Karpas-422 (cell line): ENCODE results near the gene MAST3. TPM values are rescaled to one million over a fixed set of nuclear protein-coding genes. Genes with fewer than 3 reads are reported as not detected.

Source experiments
- DNase-seq: peaks from one replicate; pipeline ENCODE4 v3.0.0-alpha.2; 2015
- H2AFZ ChIP-seq: fragments of 200-600 bp; sonication (generic); 2 replicates; pipeline ENCODE4 v1.6.1; 2014; ENCODE audit warnings: antibody characterized with exemption, low read length, mixed read lengths
- H3K27ac ChIP-seq: fragments of 200-600 bp; sonication (generic); 2 replicates; pipeline ENCODE4 v1.5.1; 2014; ENCODE audit warnings: mild to moderate bottlenecking, low read length, moderate library complexity
- H3K27me3 ChIP-seq: fragments of 200-600 bp; sonication (generic); 2 replicates; pipeline ENCODE4 v1.6.1; 2014; ENCODE audit warnings: low read length, mixed read lengths
- H3K36me3 ChIP-seq: fragments of 200-600 bp; sonication (generic); 2 replicates; pipeline ENCODE4 v1.6.1; 2014; ENCODE audit warnings: low read length, mixed read lengths; ENCODE audit not compliant: insufficient read depth
- H3K4me1 ChIP-seq: fragments of 200-600 bp; sonication (generic); 2 replicates; pipeline ENCODE4 v1.6.1; 2014; ENCODE audit warnings: mild to moderate bottlenecking, low read length, mixed read lengths
- H3K4me2 ChIP-seq: fragments of 200-600 bp; sonication (generic); 2 replicates; pipeline ENCODE4 v1.6.1; 2014; ENCODE audit warnings: low read length, low read depth, mild to moderate bottlenecking; ENCODE audit not compliant: poor library complexity, severe bottlenecking
- H3K4me3 ChIP-seq: fragments of 200-600 bp; sonication (generic); 2 replicates; pipeline ENCODE4 v1.5.1; 2014; ENCODE audit warnings: mild to moderate bottlenecking, antibody characterized with exemption, low read length, mixed read lengths
- H3K79me2 ChIP-seq: fragments of 200-600 bp; sonication (generic); 2 replicates; pipeline ENCODE4 v1.6.1; 2014; ENCODE audit warnings: mild to moderate bottlenecking, low read length, mixed read lengths
- H3K9ac ChIP-seq: fragments of 200-600 bp; sonication (generic); 2 replicates; pipeline ENCODE4 v1.6.0; 2014; ENCODE audit warnings: low read length
- H3K9me2 ChIP-seq: fragments of 200-600 bp; sonication (generic), shearing (Covaris generic); replicated peaks from 2 replicates; pipeline ENCODE4 v1.6.0; 2014; ENCODE audit warnings: mild to moderate bottlenecking, low read length, moderate library complexity; ENCODE audit not compliant: insufficient read depth
- H3K9me3 ChIP-seq: fragments of 300-700, 200-600 bp; sonication (generic); 2 replicates; pipeline ENCODE4 v1.6.1; 2014; ENCODE audit warnings: low read length, mixed read lengths
- H4K20me1 ChIP-seq: fragments of 200-600 bp; sonication (generic); 2 replicates; pipeline ENCODE4 v1.6.1; 2014; ENCODE audit warnings: mild to moderate bottlenecking, antibody characterized with exemption, low read length, low read depth; ENCODE audit not compliant: insufficient read depth
- total RNA-seq: library from RNA; depleted of rRNA; stranded (reverse); fragments of >200 nt; shearing (Covaris generic); gene quantifications from 2 replicates; pipeline ENCODE4 v1.2.3, GENCODE V29; 2014; ENCODE audit warnings: low replicate concordance

MAST3 gene
- total RNA-seq, 1 experiment from 2014 or later = 7.7 TPM

- no peaks in the 10 kb centered on the region for H3K9me3 ChIP-seq
- H3K9me2 ChIP-seq = no peaks in the 10 kb centered on the region
- H3K9ac ChIP-seq = peak overlapping the region; percentile 68
- H3K27me3 ChIP-seq = no peaks in the 10 kb centered on the region
- H3K79me2 ChIP-seq = no peaks in the 10 kb centered on the region; the same call in 1 of the 2 replicates
- peak overlapping the region; percentile 50; the same call in 1 of the 2 replicates for H3K4me3 ChIP-seq
- DNase-seq = no peak
- peak overlapping the region; percentile 13; the same call in 1 of the 2 replicates for H2AFZ ChIP-seq
- peak overlapping the region; percentile 89 for H3K27ac ChIP-seq
- peak overlapping the region; percentile 63 for H3K4me2 ChIP-seq
- peaks cover 48% of the 10 kb centered on the region for H3K4me1 ChIP-seq
- H4K20me1 ChIP-seq = no peaks in the 10 kb centered on the region
- H3K36me3 ChIP-seq = no peaks in the 10 kb centered on the region
Observed at GRCh38 chr19:18090545-18091216, 6.9 kb upstream of the MAST3 start.

- Histone ChIP-seq H3K27me3 (no peaks in the 10 kb centered on the region), H3K27ac (peak overlapping the region; percentile 89), H4K20me1 (no peaks in the 10 kb centered on the region), H3K9me3 (no peaks in the 10 kb centered on the region), H3K4me2 (peak overlapping the region; percentile 11), H2AFZ (peak overlapping the region; percentile 13), H3K4me3 (no peak overlapping the region), H3K9me2 (no peaks in the 10 kb centered on the region), H3K36me3 (no peaks in the 10 kb centered on the region), H3K9ac (peak overlapping the region; percentile 34), H3K79me2 (no peaks in the 10 kb centered on the region; the same call in 1 of the 2 replicates), H3K4me1 (peaks cover 47% of the 10 kb centered on the region)
- peak; percentile 84 for DNase-seq
Observed at GRCh38 chr19:18091217-18091608, 6.4 kb upstream of the MAST3 start.

- Histone ChIP-seq H4K20me1 (no peaks in the 10 kb centered on the region), H3K36me3 (no peaks in the 10 kb centered on the region), H3K9ac (no peak overlapping the region), H3K9me2 (no peaks in the 10 kb centered on the region), H3K4me1 (peaks cover 43% of the 10 kb centered on the region), H3K4me2 (no peak overlapping the region), H3K27ac (no peak overlapping the region), H2AFZ (no peak overlapping the region), H3K4me3 (no peak overlapping the region), H3K9me3 (no peaks in the 10 kb centered on the region), H3K79me2 (no peaks in the 10 kb centered on the region; the same call in 1 of the 2 replicates), H3K27me3 (no peaks in the 10 kb centered on the region)
- DNase-seq = peak; percentile 64
Observed at GRCh38 chr19:18093439-18094161, 4.0 kb upstream of the MAST3 start.

GRCh38 chr19:18096258-18096657 is 1.3 kb upstream of the MAST3 start:
- H4K20me1 ChIP-seq = no peaks in the 10 kb centered on the region
- no peaks in the 10 kb centered on the region for H3K36me3 ChIP-seq
- no peaks in the 10 kb centered on the region for H3K9me2 ChIP-seq
- no peak for DNase-seq
- no peak overlapping the region for H3K9ac ChIP-seq
- H2AFZ ChIP-seq = no peak overlapping the region
- H3K79me2 ChIP-seq = no peaks in the 10 kb centered on the region
- H3K4me3 ChIP-seq = no peak overlapping the region
- no peak overlapping the region for H3K4me2 ChIP-seq
- peaks cover 38% of the 10 kb centered on the region for H3K4me1 ChIP-seq
- no peak overlapping the region for H3K27ac ChIP-seq
- no peaks in the 10 kb centered on the region for H3K9me3 ChIP-seq
- H3K27me3 ChIP-seq = no peaks in the 10 kb centered on the region

GRCh38 chr19:18097993-18098890 is 664 bp downstream of the MAST3 start:
- Histone ChIP-seq H3K4me1 (peaks cover 39% of the 10 kb centered on the region), H3K9me3 (no peaks in the 10 kb centered on the region), H3K9me2 (no peaks in the 10 kb centered on the region), H4K20me1 (no peaks in the 10 kb centered on the region), H3K4me2 (peak overlapping the region; percentile 77), H3K27me3 (no peaks in the 10 kb centered on the region), H3K36me3 (no peaks in the 10 kb centered on the region), H2AFZ (0 out of 2 replicates have a peak overlapping the region, but pooled peaks have one; percentile 41), H3K27ac (peak overlapping the region; percentile 88), H3K79me2 (no peaks in the 10 kb centered on the region), H3K4me3 (peak overlapping the region; percentile 73), H3K9ac (peak overlapping the region; percentile 76)
- DNase-seq = peak; percentile 62

- H3K79me2 ChIP-seq = no peaks in the 10 kb centered on the region
- no peaks in the 10 kb centered on the region for H3K9me2 ChIP-seq
- no peak overlapping the region for H2AFZ ChIP-seq
- peaks cover 47% of the 10 kb centered on the region for H3K4me1 ChIP-seq
- peak overlapping the region; percentile 88 for H3K27ac ChIP-seq
- H3K9ac ChIP-seq = peak overlapping the region; percentile 76
- DNase-seq = peak; percentile 97
- peak overlapping the region; percentile 73 for H3K4me3 ChIP-seq
- no peaks in the 10 kb centered on the region for H3K36me3 ChIP-seq
- peak overlapping the region; percentile 77 for H3K4me2 ChIP-seq
- no peaks in the 10 kb centered on the region for H4K20me1 ChIP-seq
- no peaks in the 10 kb centered on the region for H3K9me3 ChIP-seq
- H3K27me3 ChIP-seq = no peaks in the 10 kb centered on the region
Observed at GRCh38 chr19:18098891-18099622, 1.5 kb downstream of the MAST3 start.

- Histone ChIP-seq H3K36me3 (no peaks in the 10 kb centered on the region), H3K27me3 (no peaks in the 10 kb centered on the region), H3K4me1 (peaks cover 52% of the 10 kb centered on the region), H4K20me1 (no peaks in the 10 kb centered on the region), H3K9me2 (no peaks in the 10 kb centered on the region), H3K9me3 (no peaks in the 10 kb centered on the region), H3K4me2 (peak overlapping the region; percentile 77), H3K4me3 (peak overlapping the region; percentile 73), H3K79me2 (no peaks in the 10 kb centered on the region), H2AFZ (no peak overlapping the region), H3K27ac (peak overlapping the region; percentile 88), H3K9ac (peak overlapping the region; percentile 76)
- no peak for DNase-seq
Observed at GRCh38 chr19:18099623-18099995, 2.0 kb downstream of the MAST3 start.
